ENCODE measurements around the gene RABAC1.

GRCh38 chr19:41920882-41921576 lies 38.1 kb downstream of the RABAC1 start:
- TF ChIP-seq CTCF (IDR thresholded peaks at IDR 0.05) (no peak), ZFX (IDR thresholded peaks at IDR 0.05; ENCODE audit: borderline replicate concordance) (no peak)

Measured in 22Rv1 (cell line).